HG02763 (cell line): ENCODE measurements around the gene TWSG1.
"Not testable (repeated sequence)": the region's sequence is repeated elsewhere in the genome, so short reads cannot be mapped to it uniquely, and the experiment has no call there.

Experiments
- ATAC-seq: cut with Tn5 transposase; IDR thresholded peaks from one replicate; pipeline ENCODE4 v1.9.1; 2021; ENCODE audit warnings: mild to moderate bottlenecking, moderate library complexity; ENCODE audit not compliant: unreplicated experiment

Gene TWSG1

GRCh38 chr18:9449600-9450414 lies 115.2 kb downstream of the TWSG1 start:
- ATAC-seq: no peak

GRCh38 chr18:9450920-9451319 lies 116.3 kb downstream of the TWSG1 start:
- ATAC-seq: not testable (repeated sequence)
